NB4 (cell line): ENCODE measurements around the gene ITGA11.

ENCODE experiments used
- DNase-seq: peaks from one replicate; pipeline ENCODE4 v3.0.0; 2010; ENCODE audit warnings: low read depth
- H3K4me3 ChIP-seq: one replicate; pipeline ENCODE4 v1.5.1; 2011; ENCODE audit warnings: mild to moderate bottlenecking, low read depth, low read length, moderate library complexity
- MYC ChIP-seq: IDR thresholded peaks from 2 replicates; pipeline ENCODE4 v1.6.1; 2011; ENCODE audit warnings: low read depth, low read length
- POLR2A ChIP-seq: IDR thresholded peaks from 2 replicates; pipeline ENCODE4 v1.6.1; 2011; ENCODE audit warnings: mild to moderate bottlenecking; ENCODE audit not compliant: insufficient read length; ENCODE audit errors: extremely low read depth
- TF ChIP-seq, protein P1 (sequence below): IDR thresholded peaks from one replicate; pipeline ENCODE4 v1.5.1; 2012; ENCODE audit warnings: low read depth, low read length
- TF ChIP-seq, protein P2 (sequence below): IDR thresholded peaks from 2 replicates; pipeline ENCODE4 v1.6.1; 2011; ENCODE audit warnings: low read depth, low read length

Gene ITGA11

DNA sequence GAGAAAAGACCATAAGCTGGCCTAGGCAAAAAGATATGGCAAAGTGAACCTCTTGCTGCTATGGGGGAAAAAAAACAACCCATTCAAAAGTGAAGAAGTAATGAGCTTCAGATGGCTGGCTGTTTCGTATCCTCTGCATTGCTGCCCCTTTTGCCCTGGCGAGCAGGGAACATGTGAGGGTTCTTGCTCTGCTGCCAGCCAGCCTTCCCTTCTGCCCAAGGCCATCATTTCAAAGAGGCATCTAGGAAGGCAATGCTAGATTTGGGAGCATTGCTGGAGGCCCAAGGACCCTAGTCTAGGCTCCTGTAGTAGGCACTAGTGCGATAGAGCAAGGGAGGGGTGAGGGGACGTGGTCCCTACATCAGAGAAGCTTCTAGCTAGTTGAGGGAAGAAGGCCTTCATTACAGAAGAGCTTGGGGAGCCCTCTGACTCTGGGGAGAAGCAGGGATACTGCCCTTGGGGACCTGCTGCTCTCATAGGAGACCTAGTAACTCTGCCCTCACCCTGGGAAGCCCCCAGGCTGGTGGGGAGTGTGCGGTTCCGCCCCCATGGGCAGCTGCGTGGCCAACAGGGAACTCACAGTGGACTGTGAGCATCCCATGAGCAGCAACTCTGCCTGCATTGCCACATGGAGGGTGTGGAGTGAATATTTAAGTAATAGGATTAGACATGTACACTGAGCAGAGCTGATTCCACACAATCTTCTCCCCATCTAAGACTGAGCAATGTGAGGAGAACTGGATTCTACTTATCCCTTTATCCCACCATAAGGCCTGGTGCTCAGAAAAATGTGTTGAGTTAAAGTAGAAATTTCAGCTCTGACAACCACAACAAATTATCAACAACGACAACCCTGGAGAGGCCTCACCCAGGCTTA is 21.3 kb downstream of the ITGA11 start:
- no peak overlapping the region for H3K4me3 ChIP-seq
- DNase-seq = no peak
- TF ChIP-seq, protein P1, sequence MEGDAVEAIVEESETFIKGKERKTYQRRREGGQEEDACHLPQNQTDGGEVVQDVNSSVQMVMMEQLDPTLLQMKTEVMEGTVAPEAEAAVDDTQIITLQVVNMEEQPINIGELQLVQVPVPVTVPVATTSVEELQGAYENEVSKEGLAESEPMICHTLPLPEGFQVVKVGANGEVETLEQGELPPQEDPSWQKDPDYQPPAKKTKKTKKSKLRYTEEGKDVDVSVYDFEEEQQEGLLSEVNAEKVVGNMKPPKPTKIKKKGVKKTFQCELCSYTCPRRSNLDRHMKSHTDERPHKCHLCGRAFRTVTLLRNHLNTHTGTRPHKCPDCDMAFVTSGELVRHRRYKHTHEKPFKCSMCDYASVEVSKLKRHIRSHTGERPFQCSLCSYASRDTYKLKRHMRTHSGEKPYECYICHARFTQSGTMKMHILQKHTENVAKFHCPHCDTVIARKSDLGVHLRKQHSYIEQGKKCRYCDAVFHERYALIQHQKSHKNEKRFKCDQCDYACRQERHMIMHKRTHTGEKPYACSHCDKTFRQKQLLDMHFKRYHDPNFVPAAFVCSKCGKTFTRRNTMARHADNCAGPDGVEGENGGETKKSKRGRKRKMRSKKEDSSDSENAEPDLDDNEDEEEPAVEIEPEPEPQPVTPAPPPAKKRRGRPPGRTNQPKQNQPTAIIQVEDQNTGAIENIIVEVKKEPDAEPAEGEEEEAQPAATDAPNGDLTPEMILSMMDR = no peak

DNA sequence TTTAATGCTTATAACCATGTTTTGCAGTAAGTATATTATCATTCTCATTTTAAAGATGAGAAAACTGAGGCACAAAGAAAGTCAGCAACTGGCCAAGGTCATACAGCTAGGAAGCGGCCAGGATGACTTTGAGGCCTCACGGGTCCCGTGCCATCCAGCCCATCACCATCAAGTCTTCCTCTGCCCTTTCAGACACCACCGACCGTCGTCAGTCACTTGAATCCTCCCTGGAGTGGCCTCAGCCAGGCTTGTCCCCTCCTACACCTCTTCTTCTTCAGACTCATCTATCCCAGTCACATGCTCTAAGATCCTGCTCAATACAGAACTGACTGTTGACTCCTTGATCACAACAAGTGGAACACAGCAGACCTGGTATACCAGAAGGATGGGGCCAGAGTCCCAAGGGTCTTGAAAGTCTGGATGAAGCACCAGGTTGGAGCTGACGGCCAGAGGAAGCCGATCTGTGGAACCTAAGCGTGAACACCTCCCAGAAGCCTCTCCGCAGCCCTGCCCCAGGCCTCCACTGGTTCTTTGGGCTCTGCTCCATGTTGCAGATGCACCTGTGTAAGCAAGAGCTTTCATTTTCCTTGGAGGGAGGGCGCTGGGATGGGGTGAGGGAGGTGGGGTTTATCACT is 22.1 kb downstream of the ITGA11 start:
- H3K4me3 ChIP-seq = no peak overlapping the region
- TF ChIP-seq, protein P1 = no peak
- TF ChIP-seq MYC (no peak), POLR2A (no peak)
- TF ChIP-seq, protein P2, sequence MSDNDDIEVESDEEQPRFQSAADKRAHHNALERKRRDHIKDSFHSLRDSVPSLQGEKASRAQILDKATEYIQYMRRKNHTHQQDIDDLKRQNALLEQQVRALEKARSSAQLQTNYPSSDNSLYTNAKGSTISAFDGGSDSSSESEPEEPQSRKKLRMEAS = no peak
- DNase-seq = no peak

DNA sequence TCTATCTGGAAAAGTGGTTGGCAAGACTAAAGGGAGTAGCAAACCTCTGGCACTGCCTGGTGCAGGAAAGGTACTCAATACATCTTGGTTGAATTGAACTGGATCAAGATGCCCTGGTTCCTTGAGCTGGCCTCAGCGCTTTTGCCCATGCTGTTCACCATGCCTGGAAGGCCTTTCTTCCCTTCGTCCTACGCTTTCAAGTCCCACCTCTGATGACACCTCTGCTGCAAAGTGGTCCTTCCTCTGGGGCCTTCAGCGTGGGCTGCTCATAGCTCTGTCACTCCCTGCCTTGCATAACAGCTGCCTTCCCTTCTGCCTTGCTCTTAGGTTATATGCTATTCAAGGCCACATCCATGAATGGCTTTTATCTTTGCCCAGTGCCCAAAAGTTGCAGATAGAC is 23.0 kb downstream of the ITGA11 start:
- no peak for DNase-seq
- TF ChIP-seq MYC (no peak), POLR2A (no peak)
- TF ChIP-seq, protein P1 = no peak
- TF ChIP-seq, protein P2 = no peak
- H3K4me3 ChIP-seq = no peak overlapping the region

DNA sequence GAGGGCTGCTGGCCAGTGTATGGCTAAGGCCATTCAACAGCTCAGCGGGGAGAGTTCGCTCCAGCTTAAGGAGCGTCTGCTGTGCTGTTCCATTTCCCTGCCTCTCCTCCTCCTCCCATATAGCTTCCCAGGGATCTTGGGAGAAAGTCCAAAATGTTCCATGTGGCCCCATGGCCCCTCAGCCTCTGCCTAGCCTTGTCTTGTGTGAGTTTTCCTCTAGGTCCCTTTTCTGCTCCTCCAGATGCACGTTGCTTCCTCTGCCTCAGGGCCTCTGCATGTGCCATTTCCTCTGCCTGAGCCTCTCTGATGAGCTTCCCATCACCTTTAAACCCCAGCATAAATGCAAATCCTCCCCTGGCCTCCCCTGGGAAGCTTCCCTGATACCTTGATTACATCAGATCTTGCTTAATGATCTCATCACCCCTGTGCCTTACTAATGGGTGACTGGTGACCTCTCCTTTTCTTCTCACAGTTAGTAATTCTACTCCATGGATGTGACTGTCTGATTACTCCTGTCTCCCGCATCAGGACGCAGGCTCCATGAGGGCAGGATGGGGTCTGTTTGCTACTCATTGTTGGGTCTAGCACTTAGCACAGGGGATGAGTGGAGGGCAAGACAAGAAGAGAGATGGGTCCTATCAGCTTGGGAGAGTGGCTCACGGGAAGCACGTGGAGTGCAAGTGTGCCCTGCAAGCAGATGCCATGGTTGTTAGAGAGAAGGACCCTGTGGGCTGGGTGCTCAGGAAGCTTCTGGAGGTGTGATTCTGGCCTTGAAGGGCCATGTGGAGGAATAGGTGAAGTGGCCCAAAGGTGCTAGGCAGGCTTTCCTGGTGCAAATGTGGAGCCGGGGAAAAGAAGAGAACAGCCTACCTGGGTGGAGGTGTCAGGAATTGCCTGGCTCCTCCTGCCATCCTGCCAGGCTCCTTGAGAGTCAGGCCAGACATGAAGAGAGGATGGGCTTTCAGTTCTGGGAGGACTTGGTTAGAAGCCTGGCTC is 23.8 kb downstream of the ITGA11 start:
- no peak overlapping the region for H3K4me3 ChIP-seq
- TF ChIP-seq MYC = no peak
- TF ChIP-seq, protein P1 = no peak
- TF ChIP-seq POLR2A = no peak
- TF ChIP-seq, protein P2 = no peak
- no peak for DNase-seq

DNA sequence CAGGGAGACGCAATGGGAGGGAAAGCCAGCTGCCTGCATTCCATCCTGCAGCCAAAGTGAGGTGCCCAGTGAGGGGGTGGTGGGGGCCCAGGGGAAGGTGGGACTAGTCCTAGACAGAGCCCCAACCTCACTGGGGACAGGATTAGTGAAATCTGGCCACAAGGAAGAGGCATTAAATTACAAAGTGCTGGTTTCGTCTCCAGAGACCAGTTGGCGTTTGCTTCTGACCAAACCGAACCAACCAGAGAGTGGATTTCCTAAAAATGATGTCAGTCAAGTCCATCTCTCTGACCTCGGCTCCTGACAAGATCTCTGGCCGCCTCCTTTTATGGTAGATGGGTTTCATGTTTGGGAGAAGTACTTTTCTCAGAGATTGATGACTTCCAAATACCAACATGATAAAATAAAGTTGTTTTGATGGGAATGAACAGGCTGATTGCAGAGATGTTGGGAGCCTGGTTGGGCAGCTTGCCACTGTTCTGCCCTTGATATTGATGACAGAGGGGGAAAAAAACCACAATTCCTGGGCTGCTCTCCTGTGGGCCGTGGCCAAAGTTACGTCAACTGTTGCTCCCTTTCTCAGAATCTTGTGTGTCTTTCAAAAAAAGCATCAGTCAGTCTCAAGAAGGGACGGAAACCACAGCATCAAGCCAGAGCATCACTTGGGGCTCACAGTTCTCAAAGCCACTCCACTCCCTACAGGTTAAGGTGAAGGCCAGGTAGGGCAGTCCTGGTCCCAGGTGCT is 24.6 kb downstream of the ITGA11 start:
- no peak for TF ChIP-seq POLR2A
- TF ChIP-seq, protein P1 = no peak
- no peak for TF ChIP-seq MYC
- TF ChIP-seq, protein P2 = no peak
- H3K4me3 ChIP-seq = no peak overlapping the region
- DNase-seq = no peak
